RWPE2 (cell line): ENCODE results near the gene MRPS26.

ENCODE experiments used
- ATAC-seq: fragments of 200-7000 bp; cut with Tn5 transposase; 3 replicates; pipeline ENCODE4 v1.9.1; 2021; ENCODE audit warnings: low read depth
- DNase-seq: peaks from one replicate; pipeline ENCODE4 v3.0.0-alpha.2; 2020; ENCODE audit warnings: low spot score
- H3K27ac ChIP-seq: fragments of 450-650 bp; 2 replicates; pipeline ENCODE4 v1.5.1; 2017; ENCODE audit warnings: mild to moderate bottlenecking; ENCODE audit not compliant: poor library complexity, severe bottlenecking
- H3K27me3 ChIP-seq: fragments of 250-450 bp; sonication (Bioruptor Pico); 2 replicates; pipeline ENCODE4 v1.5.1; 2021; ENCODE audit warnings: mild to moderate bottlenecking, moderate library complexity; ENCODE audit not compliant: insufficient read depth, poor library complexity, severe bottlenecking
- H3K36me3 ChIP-seq: fragments of 250-450 bp; sonication (Bioruptor Pico); 2 replicates; pipeline ENCODE4 v1.5.1; 2020; ENCODE audit warnings: low read depth, mild to moderate bottlenecking, moderate library complexity
- H3K4me1 ChIP-seq: fragments of 250-450 bp; sonication (Bioruptor Pico); 2 replicates; pipeline ENCODE4 v1.5.1; 2021; ENCODE audit warnings: mild to moderate bottlenecking, moderate library complexity; ENCODE audit not compliant: insufficient read depth, poor library complexity, severe bottlenecking
- H3K4me3 ChIP-seq: fragments of 250-450 bp; sonication (Bioruptor Pico); 2 replicates; pipeline ENCODE4 v1.5.1; 2021; ENCODE audit warnings: mild to moderate bottlenecking, moderate library complexity; ENCODE audit not compliant: severe bottlenecking
- H3K9me3 ChIP-seq: fragments of 250-450 bp; sonication (Bioruptor Pico); 2 replicates; pipeline ENCODE4 v1.5.1; 2021; ENCODE audit warnings: mild to moderate bottlenecking, moderate library complexity; ENCODE audit not compliant: severe bottlenecking
- TF ChIP-seq, protein P1 (sequence below): fragments of 450-650 bp; IDR thresholded peaks from one replicate; pipeline ENCODE4 v1.5.1; 2017; ENCODE audit warnings: mild to moderate bottlenecking, moderate library complexity; ENCODE audit not compliant: poor library complexity, severe bottlenecking

MRPS26 gene

DNA sequence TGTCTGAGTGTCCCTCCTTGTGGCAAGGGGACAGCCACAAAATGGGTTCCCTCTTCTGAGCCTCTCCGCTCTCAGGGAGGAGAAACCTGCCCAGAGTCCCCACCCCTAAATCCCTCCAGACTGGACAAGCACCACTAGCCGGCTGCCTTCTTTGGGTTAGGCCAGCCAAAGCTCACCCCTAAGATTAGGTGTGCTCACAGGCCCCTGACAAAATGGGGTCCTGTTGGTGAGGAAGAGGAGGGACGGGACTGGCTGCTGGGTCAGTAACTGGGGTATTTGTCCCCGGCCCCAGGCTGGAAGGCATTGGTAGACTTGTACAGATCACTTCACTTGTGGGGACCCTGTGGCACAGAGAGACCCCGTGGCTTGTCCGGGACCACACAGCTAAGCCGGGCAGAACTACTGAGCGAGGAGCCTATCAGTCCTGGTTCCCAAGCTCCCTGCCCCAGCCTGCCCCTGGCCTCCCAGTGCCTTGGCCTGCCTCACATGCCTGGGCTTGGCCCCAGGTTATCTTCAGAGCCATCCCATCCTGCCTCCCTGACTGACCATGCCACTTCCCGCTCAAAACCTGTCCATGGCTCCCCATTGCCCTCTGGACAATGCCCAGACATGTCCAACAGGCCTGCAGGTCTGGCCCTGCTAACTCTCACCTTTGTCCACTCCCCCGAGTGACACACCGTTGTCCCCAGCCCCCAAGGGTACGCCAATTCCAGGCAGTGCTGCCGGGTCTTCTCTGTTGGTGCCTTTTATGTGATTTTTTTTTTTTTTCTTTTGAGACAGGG is 49.2 kb downstream of the MRPS26 start:
- H3K9me3 ChIP-seq = no peaks in the 10 kb centered on the region
- TF ChIP-seq, protein P1, sequence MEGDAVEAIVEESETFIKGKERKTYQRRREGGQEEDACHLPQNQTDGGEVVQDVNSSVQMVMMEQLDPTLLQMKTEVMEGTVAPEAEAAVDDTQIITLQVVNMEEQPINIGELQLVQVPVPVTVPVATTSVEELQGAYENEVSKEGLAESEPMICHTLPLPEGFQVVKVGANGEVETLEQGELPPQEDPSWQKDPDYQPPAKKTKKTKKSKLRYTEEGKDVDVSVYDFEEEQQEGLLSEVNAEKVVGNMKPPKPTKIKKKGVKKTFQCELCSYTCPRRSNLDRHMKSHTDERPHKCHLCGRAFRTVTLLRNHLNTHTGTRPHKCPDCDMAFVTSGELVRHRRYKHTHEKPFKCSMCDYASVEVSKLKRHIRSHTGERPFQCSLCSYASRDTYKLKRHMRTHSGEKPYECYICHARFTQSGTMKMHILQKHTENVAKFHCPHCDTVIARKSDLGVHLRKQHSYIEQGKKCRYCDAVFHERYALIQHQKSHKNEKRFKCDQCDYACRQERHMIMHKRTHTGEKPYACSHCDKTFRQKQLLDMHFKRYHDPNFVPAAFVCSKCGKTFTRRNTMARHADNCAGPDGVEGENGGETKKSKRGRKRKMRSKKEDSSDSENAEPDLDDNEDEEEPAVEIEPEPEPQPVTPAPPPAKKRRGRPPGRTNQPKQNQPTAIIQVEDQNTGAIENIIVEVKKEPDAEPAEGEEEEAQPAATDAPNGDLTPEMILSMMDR = no peak
- peaks cover 9% of the 10 kb centered on the region for H3K27me3 ChIP-seq
- H3K4me1 ChIP-seq = peaks cover 4% of the 10 kb centered on the region
- no peaks in the 10 kb centered on the region for H3K36me3 ChIP-seq
- H3K4me3 ChIP-seq = no peak overlapping the region
- ATAC-seq = peak; percentile 55; the same call in 2 of the 3 replicates
- no peak overlapping the region for H3K27ac ChIP-seq
- DNase-seq = no peak
